HEK293 (cell line): ENCODE data around the gene PPP2R3C.

Experiments
- CTCF ChIA-PET: fragments of 350-600 bp; formaldehyde crosslinking; extraction: SDS; loops from one replicate; lab custom pipeline; 2021; ENCODE audit warnings: antibody characterized with exemption; lab: Yijun Ruan, JAX
- POLR2A ChIA-PET: fragments of 300-600 bp; formaldehyde crosslinking; extraction: SDS; loops from one replicate; lab custom pipeline; 2020; ENCODE audit warnings: antibody characterized with exemption, inconsistent platforms; lab: Yijun Ruan, JAX
- H3K27ac ChIP-seq: fragments of 200-500 bp; sonication (Bioruptor generic); 2 replicates; pipeline ENCODE4 v1.5.1; 2014; ENCODE audit warnings: low read depth, low read length, control low read depth, inconsistent platforms; ENCODE audit errors: extremely low read depth
- H3K36me3 ChIP-seq, 2 experiments: fragments of 200-500 bp in 1 of 2; sonication (Bioruptor generic) in 1 of 2; 1 replicate in 1 of 2; 2 replicates in 1 of 2; pipeline ENCODE4 v1.5.1; 2014 to 2017; ENCODE audit warnings: inconsistent platforms in 2 of 2, low read length in 2 of 2; ENCODE audit not compliant: control insufficient read depth in 2 of 2, insufficient read depth in 1 of 2
- H3K4me1 ChIP-seq: fragments of 200-500 bp; sonication (Bioruptor generic); 2 replicates; pipeline ENCODE4 v1.5.1; 2014; ENCODE audit warnings: mild to moderate bottlenecking, low read length, inconsistent platforms; ENCODE audit not compliant: control insufficient read depth, insufficient read depth
- H3K4me3 ChIP-seq: 2 replicates; pipeline ENCODE4 v1.5.1; 2011; ENCODE audit warnings: low read depth, mild to moderate bottlenecking, control low read depth, low read length, moderate library complexity
- H3K9me3 ChIP-seq: fragments of 200-500 bp; sonication (Bioruptor generic); 2 replicates; pipeline ENCODE4 v1.5.1; 2014; ENCODE audit warnings: low read depth, low read length, inconsistent platforms; ENCODE audit not compliant: control insufficient read depth, insufficient read depth
- BCL11B ChIP-seq: fragments of 450-650 bp; formaldehyde crosslinking; IDR thresholded peaks from 2 replicates; pipeline ENCODE4 v1.5.1; 2016; ENCODE audit warnings: low read depth, missing biosample characterization, missing genetic modification characterization
- ELK4 ChIP-seq: IDR thresholded peaks from 2 replicates; pipeline ENCODE4 v1.6.1; 2011; ENCODE audit warnings: mild to moderate bottlenecking, low read depth, low read length, borderline replicate concordance
- GLI4 ChIP-seq: fragments of 450-650 bp; formaldehyde crosslinking; IDR thresholded peaks from 2 replicates; pipeline ENCODE4 v1.5.1; 2016; ENCODE audit warnings: missing biosample characterization, missing genetic modification characterization
- PRDM6 ChIP-seq: fragments of 450-650 bp; formaldehyde crosslinking; IDR thresholded peaks from 2 replicates; pipeline ENCODE4 v1.5.1; 2017; ENCODE audit warnings: missing biosample characterization, missing genetic modification characterization
- REST ChIP-seq: fragments of 450-650 bp; formaldehyde crosslinking; IDR thresholded peaks from 2 replicates; pipeline ENCODE4 v1.5.1; 2016; ENCODE audit warnings: missing biosample characterization, missing genetic modification characterization
- SP7 ChIP-seq: fragments of 450-650 bp; formaldehyde crosslinking; IDR thresholded peaks from 2 replicates; pipeline ENCODE4 v1.5.1; 2016; ENCODE audit warnings: missing biosample characterization, missing genetic modification characterization
- YY2 ChIP-seq: fragments of 450-650 bp; formaldehyde crosslinking; IDR thresholded peaks from 2 replicates; pipeline ENCODE4 v1.5.1; 2016; ENCODE audit warnings: missing biosample characterization, missing genetic modification characterization
- ZBTB1 ChIP-seq: fragments of 450-650 bp; formaldehyde crosslinking; IDR thresholded peaks from 2 replicates; pipeline ENCODE4 v1.5.1; 2016; ENCODE audit warnings: missing biosample characterization, missing genetic modification characterization
- ZEB2 ChIP-seq: fragments of 450-650 bp; formaldehyde crosslinking; IDR thresholded peaks from 2 replicates; pipeline ENCODE4 v1.5.1; 2016; ENCODE audit warnings: missing biosample characterization, missing genetic modification characterization
- ZFHX2 ChIP-seq: fragments of 450-650 bp; formaldehyde crosslinking; conservative IDR thresholded peaks from 2 replicates; pipeline ENCODE4 v1.5.1; 2016; ENCODE audit warnings: missing biosample characterization, missing genetic modification characterization
- ZFP37 ChIP-seq: fragments of 450-650 bp; formaldehyde crosslinking; IDR thresholded peaks from 2 replicates; pipeline ENCODE4 v1.5.1; 2016; ENCODE audit warnings: missing biosample characterization, missing genetic modification characterization
- ZNF114 ChIP-seq: fragments of 450-650 bp; formaldehyde crosslinking; IDR thresholded peaks from 2 replicates; pipeline ENCODE4 v1.5.0; 2017; ENCODE audit warnings: missing biosample characterization, missing genetic modification characterization
- ZNF138 ChIP-seq: fragments of 450-650 bp; formaldehyde crosslinking; IDR thresholded peaks from 2 replicates; pipeline ENCODE4 v1.5.1; 2016; ENCODE audit warnings: missing biosample characterization, missing genetic modification characterization, borderline replicate concordance
- ZNF266 ChIP-seq: fragments of 450-650 bp; formaldehyde crosslinking; IDR thresholded peaks from 2 replicates; pipeline ENCODE4 v1.5.1; 2016; ENCODE audit warnings: missing biosample characterization, missing genetic modification characterization, low read depth
- ZNF37A ChIP-seq: fragments of 450-650 bp; IDR thresholded peaks from 2 replicates; pipeline ENCODE4 v1.5.1; 2018; ENCODE audit warnings: missing biosample characterization, missing genetic modification characterization
- ZNF449 ChIP-seq: fragments of 450-650 bp; formaldehyde crosslinking; IDR thresholded peaks from 2 replicates; pipeline ENCODE4 v1.5.1; 2017; ENCODE audit warnings: missing biosample characterization, mild to moderate bottlenecking, missing genetic modification characterization, moderate library complexity
- ZNF513 ChIP-seq: fragments of 450-650 bp; IDR thresholded peaks from 2 replicates; pipeline ENCODE4 v1.5.1; 2018; ENCODE audit warnings: missing biosample characterization, missing genetic modification characterization
- ZNF555 ChIP-seq: fragments of 450-650 bp; formaldehyde crosslinking; conservative IDR thresholded peaks from 2 replicates; pipeline ENCODE4 v1.5.1; 2017; ENCODE audit warnings: missing biosample characterization, mild to moderate bottlenecking, missing genetic modification characterization, inconsistent platforms
- ZNF560 ChIP-seq: fragments of 450-650 bp; formaldehyde crosslinking; IDR thresholded peaks from 2 replicates; pipeline ENCODE4 v1.5.1; 2017; ENCODE audit warnings: missing biosample characterization, missing genetic modification characterization, borderline replicate concordance
- ZNF623 ChIP-seq: fragments of 450-650 bp; formaldehyde crosslinking; IDR thresholded peaks from 2 replicates; pipeline ENCODE4 v1.5.1; 2016; ENCODE audit warnings: missing biosample characterization, missing genetic modification characterization
- ZNF654 ChIP-seq: fragments of 450-650 bp; formaldehyde crosslinking; IDR thresholded peaks from 2 replicates; pipeline ENCODE4 v1.5.1; 2016; ENCODE audit warnings: low read depth, missing biosample characterization, missing genetic modification characterization
- ZNF677 ChIP-seq: fragments of 450-650 bp; IDR thresholded peaks from 2 replicates; pipeline ENCODE4 v1.5.0; 2018; ENCODE audit warnings: missing biosample characterization, mild to moderate bottlenecking, missing genetic modification characterization, moderate library complexity
- ZNF776 ChIP-seq: fragments of 450-650 bp; formaldehyde crosslinking; IDR thresholded peaks from 2 replicates; pipeline ENCODE4 v1.5.0; 2017; ENCODE audit warnings: missing biosample characterization, missing genetic modification characterization, borderline replicate concordance
- ZNF830 ChIP-seq: fragments of 450-650 bp; IDR thresholded peaks from 2 replicates; pipeline ENCODE4 v1.5.0; 2018; ENCODE audit warnings: missing biosample characterization, missing genetic modification characterization, low read depth, mild to moderate bottlenecking, moderate library complexity

PPP2R3C gene

GRCh38 chr14:35083530-35084150, 38.1 kb downstream of the PPP2R3C start:
- Histone ChIP-seq H3K4me1 (no peaks in the 10 kb centered on the region), H3K9me3 (no peaks in the 10 kb centered on the region), H3K4me3 (no peak overlapping the region), H3K27ac (no peak overlapping the region), H3K36me3 (peaks cover 32 to 55% of the 10 kb centered on the region in 2 experiments)
- CTCF ChIA-PET = no interaction called here
- POLR2A ChIA-PET = interaction anchor here (0.7 kb wide), 1 partner anchor 223 kb away, joined by 8 read pairs; no protein-coding TSS in a partner anchor
- TF ChIP-seq ZNF830 (no peak), ZNF677 (no peak)

GRCh38 chr14:35079742-35080141, 42.0 kb downstream of the PPP2R3C start:
- POLR2A ChIA-PET = no interaction called here
- CTCF ChIA-PET = interaction anchor here (0.6 kb wide), 1 partner anchor 33 kb away, joined by 3 read pairs; no protein-coding TSS in a partner anchor
- no peaks in the 10 kb centered on the region for H3K4me1 ChIP-seq
- TF ChIP-seq SP7 (tag by site-specific recombination) (no peak), ZNF266 (tag by site-specific recombination) (no peak), ZNF114 (tag by site-specific recombination) (no peak), ELK4 (no peak), ZNF776 (tag by site-specific recombination) (no peak), ZFP37 (tag by site-specific recombination) (no peak), GLI4 (no peak), ZFHX2 (tag by site-specific recombination) (no peak), ZNF654 (tag by site-specific recombination) (no peak), ZNF555 (tag by site-specific recombination) (no peak), ZNF513 (tag by site-specific recombination) (no peak), ZNF449 (no peak), ZNF37A (tag by site-specific recombination) (no peak), ZEB2 (no peak)
- TF ChIP-seq, all 188 proteins: peak for 0
- H3K9me3 ChIP-seq = no peaks in the 10 kb centered on the region
- H3K4me3 ChIP-seq = no peak overlapping the region
- H3K27ac ChIP-seq = no peak overlapping the region
- H3K36me3 ChIP-seq = peaks cover 25 to 33% of the 10 kb centered on the region in 2 experiments

- CTCF ChIA-PET = no interaction called here
- no peak overlapping the region for H3K27ac ChIP-seq
- H3K36me3 ChIP-seq = peaks cover 12 to 22% of the 10 kb centered on the region in 2 experiments
- POLR2A ChIA-PET = no interaction called here
- H3K4me3 ChIP-seq = no peak overlapping the region
- no peaks in the 10 kb centered on the region for H3K9me3 ChIP-seq
- H3K4me1 ChIP-seq = no peaks in the 10 kb centered on the region
- no peak for TF ChIP-seq BCL11B (tag by site-specific recombination)
- TF ChIP-seq ZNF623 (tag by site-specific recombination) = no peak
- no peak for TF ChIP-seq YY2 (tag by site-specific recombination)
- TF ChIP-seq ZNF138 (tag by site-specific recombination) = no peak
- TF ChIP-seq PRDM6 (tag by site-specific recombination) = no peak
- no peak for TF ChIP-seq REST (tag by site-specific recombination)
- TF ChIP-seq ZBTB1 (tag by site-specific recombination) = no peak
- no peak for TF ChIP-seq ZNF560 (tag by site-specific recombination)
These were observed 43.7 kb downstream of the PPP2R3C start for GRCh38 chr14:35078082-35078481.
